OCI-LY3 (cell line): ENCODE data around the gene XRCC5.
A peak's percentile ranks its signal among the peaks of the same experiment; 100 is the strongest.

Source experiments
- H2AFZ ChIP-seq: fragments of 200-600, 300-600 bp; shearing (Covaris generic); 2 replicates; pipeline ENCODE4 v1.6.0; 2014; ENCODE audit warnings: antibody characterized with exemption, low read depth, low read length
- H3K27ac ChIP-seq: fragments of 200-600, 300-600 bp; sonication (generic); 2 replicates; pipeline ENCODE4 v1.5.1; 2014; ENCODE audit warnings: mild to moderate bottlenecking, low read length, moderate library complexity, mixed read lengths
- H3K27me3 ChIP-seq: fragments of 200-600, 300-600 bp; sonication (generic); 2 replicates; pipeline ENCODE4 v1.6.1; 2014; ENCODE audit warnings: low read depth, low read length, mixed read lengths
- H3K36me3 ChIP-seq: fragments of 200-600, 300-600 bp; sonication (generic); replicated peaks from 2 replicates; pipeline ENCODE3; 2014; ENCODE audit warnings: low read depth, low read length, mixed read lengths
- H3K4me1 ChIP-seq: fragments of 300-600, 200-600 bp; sonication (generic); 2 replicates; pipeline ENCODE4 v1.6.1; 2014; ENCODE audit warnings: low read length, mixed read lengths
- H3K4me2 ChIP-seq: fragments of 200-600, 300-600 bp; sonication (generic); 2 replicates; pipeline ENCODE4 v1.6.1; 2014; ENCODE audit warnings: low read length, mixed read lengths
- H3K4me3 ChIP-seq: fragments of 300-600, 200-600 bp; sonication (generic); 2 replicates; pipeline ENCODE4 v1.5.1; 2014; ENCODE audit warnings: antibody characterized with exemption, mild to moderate bottlenecking, low read length, moderate library complexity
- H3K79me2 ChIP-seq: fragments of 300-600, 200-600 bp; shearing (Covaris generic); 2 replicates; pipeline ENCODE4 v1.6.1; 2014; ENCODE audit warnings: mild to moderate bottlenecking, low read length, mixed read lengths
- H3K9ac ChIP-seq: fragments of 300-600, 200-600 bp; shearing (Covaris generic); 2 replicates; pipeline ENCODE4 v1.6.0; 2014; ENCODE audit warnings: mild to moderate bottlenecking, low read length, moderate library complexity
- H3K9me3 ChIP-seq: fragments of 200-600, 300-600 bp; shearing (Covaris generic); 2 replicates; pipeline ENCODE4 v1.6.1; 2014; ENCODE audit warnings: low read length, mixed read lengths; ENCODE audit not compliant: insufficient read depth
- H4K20me1 ChIP-seq: fragments of 200-600, 300-600 bp; sonication (generic); 2 replicates; pipeline ENCODE4 v1.6.1; 2016; ENCODE audit warnings: low read length, mixed read lengths; ENCODE audit not compliant: insufficient read depth
- EZH2phosphoT487 ChIP-seq: fragments of 200-600 bp; shearing (Covaris generic); IDR thresholded peaks from 2 replicates; pipeline ENCODE4 v1.6.1; 2018; ENCODE audit warnings: antibody characterized with exemption, mixed run types, low read depth
- TF ChIP-seq, protein P1 (sequence below): fragments of 200-600, 300-600 bp; sonication (generic); IDR thresholded peaks from 2 replicates; pipeline ENCODE4 v1.5.1; 2014; ENCODE audit warnings: antibody characterized with exemption, low read length, low read depth

Gene XRCC5

DNA sequence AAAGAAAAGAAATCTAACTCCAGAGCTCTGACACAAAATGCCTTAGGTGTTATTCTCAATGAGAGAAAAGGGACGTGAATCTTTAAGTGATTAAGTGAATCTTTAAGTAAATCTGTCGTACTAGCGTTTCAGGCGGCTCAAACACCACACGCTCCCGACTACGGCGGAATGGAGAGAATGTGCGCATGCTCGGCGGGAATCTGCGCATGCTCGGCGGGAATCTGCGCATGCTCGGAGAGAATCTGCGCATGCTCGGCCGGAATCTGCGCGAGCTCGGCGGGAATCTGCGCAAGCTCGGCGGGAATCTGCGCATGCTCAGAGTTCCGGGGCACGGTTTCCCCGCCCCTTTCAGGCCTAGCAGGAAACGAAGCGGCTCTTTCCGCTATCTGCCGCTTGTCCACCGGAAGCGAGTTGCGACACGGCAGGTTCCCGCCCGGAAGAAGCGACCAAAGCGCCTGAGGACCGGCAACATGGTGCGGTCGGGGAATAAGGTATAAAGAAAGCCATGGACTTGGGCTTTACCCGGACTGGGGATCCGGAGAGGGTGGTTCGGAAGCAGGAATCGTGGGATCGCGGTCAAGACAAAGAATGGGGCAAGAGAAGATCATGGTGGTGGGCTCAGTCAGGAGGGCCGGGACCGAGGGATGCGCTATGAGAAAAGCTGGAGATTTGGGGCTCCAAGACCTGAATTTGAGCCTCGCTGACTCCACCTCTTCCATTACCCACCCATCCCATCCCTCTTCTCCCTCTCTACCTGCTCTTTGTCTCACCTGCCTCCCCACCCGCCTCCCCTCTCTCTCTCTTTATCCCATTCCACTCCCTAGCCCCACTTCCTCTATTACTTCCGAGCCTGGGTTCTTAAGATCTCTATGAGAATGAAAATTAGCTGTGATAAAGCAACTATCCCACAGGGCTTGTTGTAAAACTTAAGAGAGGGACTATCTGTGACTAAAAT, at the start of gene XRCC5:
Gene XRCC5, plus strand, starts transcription at position 382 of the 955 bp plus-strand sequence. Its CDS starts 89 bp downstream, at position 471.
- Histone ChIP-seq H3K27me3 (no peaks in the 10 kb centered on the region), H3K9me3 (no peaks in the 10 kb centered on the region), H3K79me2 (peaks cover 44% of the 10 kb centered on the region), H3K9ac (peak within 1 kb of the TSS; percentile 98), H3K27ac (peak within 1 kb of the TSS; percentile 74), H2AFZ (no peak within 1 kb of the TSS), H3K4me3 (peak within 1 kb of the TSS; percentile 96), H3K36me3 (peaks cover 32% of the 10 kb centered on the region), H3K4me2 (peak within 1 kb of the TSS; percentile 87), H3K4me1 (peaks cover 45% of the 10 kb centered on the region), H4K20me1 (peaks cover 10% of the 10 kb centered on the region; the same call in 1 of the 2 replicates)
- TF ChIP-seq EZH2phosphoT487, result no peak
- TF ChIP-seq, protein P1, sequence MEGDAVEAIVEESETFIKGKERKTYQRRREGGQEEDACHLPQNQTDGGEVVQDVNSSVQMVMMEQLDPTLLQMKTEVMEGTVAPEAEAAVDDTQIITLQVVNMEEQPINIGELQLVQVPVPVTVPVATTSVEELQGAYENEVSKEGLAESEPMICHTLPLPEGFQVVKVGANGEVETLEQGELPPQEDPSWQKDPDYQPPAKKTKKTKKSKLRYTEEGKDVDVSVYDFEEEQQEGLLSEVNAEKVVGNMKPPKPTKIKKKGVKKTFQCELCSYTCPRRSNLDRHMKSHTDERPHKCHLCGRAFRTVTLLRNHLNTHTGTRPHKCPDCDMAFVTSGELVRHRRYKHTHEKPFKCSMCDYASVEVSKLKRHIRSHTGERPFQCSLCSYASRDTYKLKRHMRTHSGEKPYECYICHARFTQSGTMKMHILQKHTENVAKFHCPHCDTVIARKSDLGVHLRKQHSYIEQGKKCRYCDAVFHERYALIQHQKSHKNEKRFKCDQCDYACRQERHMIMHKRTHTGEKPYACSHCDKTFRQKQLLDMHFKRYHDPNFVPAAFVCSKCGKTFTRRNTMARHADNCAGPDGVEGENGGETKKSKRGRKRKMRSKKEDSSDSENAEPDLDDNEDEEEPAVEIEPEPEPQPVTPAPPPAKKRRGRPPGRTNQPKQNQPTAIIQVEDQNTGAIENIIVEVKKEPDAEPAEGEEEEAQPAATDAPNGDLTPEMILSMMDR, result no peak

DNA sequence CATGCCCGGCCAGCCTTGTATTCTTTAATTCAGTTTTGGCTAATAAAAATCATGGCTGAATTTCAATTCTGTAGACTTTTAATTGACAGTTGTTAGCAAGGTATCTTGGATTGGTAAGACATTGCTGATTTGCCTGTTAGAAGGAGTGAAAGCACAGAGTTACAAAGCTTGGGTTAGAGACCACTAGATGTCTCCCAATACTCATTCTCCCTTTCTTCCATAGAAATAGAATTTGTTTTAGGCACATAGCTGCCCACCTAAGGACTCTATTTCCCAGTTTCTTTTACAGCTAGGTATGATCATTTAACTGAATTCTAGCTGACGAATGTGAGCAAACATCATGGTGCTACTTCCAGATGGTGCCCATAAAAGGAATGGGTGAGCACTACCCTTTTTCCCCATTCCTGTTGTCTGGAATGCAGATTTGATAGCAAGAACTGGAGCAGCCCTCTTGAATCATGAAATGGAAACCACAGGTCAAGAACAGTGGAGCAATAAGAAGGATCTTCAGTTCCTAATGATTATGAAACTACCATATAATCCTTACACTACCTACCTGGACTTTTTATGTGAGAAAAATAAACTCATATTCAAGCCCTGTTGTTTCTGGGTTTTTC, 45.0 kb upstream of the XRCC5 start:
- no peaks in the 10 kb centered on the region for H4K20me1 ChIP-seq
- H3K36me3 ChIP-seq, result peaks cover 18% of the 10 kb centered on the region

DNA sequence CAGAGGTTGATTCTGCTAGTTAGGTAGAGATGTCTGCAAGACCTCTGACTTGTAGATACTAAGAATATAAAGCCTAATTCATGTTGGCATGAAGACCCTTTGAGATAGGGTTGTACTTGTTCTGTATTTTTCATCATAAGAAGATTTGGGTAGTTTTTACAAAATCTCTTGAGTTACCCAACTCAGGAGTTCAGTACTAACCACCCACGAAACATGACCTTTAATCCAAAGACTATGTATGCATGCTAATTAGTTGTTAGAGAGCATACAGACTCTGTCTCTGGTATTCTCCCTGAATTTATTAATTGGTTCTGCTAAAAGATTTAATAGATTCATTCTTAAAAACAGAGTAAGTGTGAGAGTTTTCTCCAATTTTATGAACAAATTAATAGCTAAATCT, 44.5 kb upstream of the XRCC5 start:
- no peaks in the 10 kb centered on the region for H3K27me3 ChIP-seq
- H3K36me3 ChIP-seq, result peaks cover 13% of the 10 kb centered on the region
- H3K4me1 ChIP-seq, result peaks cover 7% of the 10 kb centered on the region
- H2AFZ ChIP-seq, result no peak overlapping the region
- H3K9me3 ChIP-seq, result no peaks in the 10 kb centered on the region
- H3K27ac ChIP-seq, result no peak overlapping the region
- H4K20me1 ChIP-seq, result no peaks in the 10 kb centered on the region
- H3K4me2 ChIP-seq, result no peak overlapping the region
- no peak overlapping the region for H3K9ac ChIP-seq
- no peaks in the 10 kb centered on the region for H3K79me2 ChIP-seq
- TF ChIP-seq EZH2phosphoT487, result no peak
- TF ChIP-seq, protein P1, result no peak
- no peak overlapping the region for H3K4me3 ChIP-seq

More for the DNA sequence above, 45.0 kb upstream of the XRCC5 start:
- no peak for TF ChIP-seq EZH2phosphoT487
- TF ChIP-seq, protein P1, result peak; percentile 24
- Histone ChIP-seq H3K9ac (no peak overlapping the region), H3K9me3 (no peaks in the 10 kb centered on the region), H2AFZ (no peak overlapping the region), H3K79me2 (no peaks in the 10 kb centered on the region), H3K4me2 (no peak overlapping the region), H3K27me3 (no peaks in the 10 kb centered on the region), H3K4me1 (peaks cover 7% of the 10 kb centered on the region), H3K27ac (no peak overlapping the region), H3K4me3 (no peak overlapping the region)

DNA sequence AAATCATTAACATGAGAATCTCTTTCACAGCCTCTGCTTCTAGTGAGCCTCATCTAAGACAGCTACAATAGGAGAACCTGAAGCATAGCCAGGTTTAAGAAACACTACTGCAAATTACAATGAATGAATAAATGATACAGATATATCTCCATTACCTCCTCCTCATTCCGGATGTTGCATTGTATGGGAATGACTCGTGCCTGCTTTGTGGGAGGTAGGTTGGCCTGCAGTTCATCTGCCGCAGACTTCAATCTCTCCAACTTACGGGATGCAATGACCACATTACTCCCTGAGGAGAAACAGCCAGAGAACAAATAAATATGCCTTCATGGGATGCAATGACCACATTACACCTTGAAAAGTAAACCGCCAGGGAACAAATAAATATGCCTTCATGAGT, 42.9 kb upstream of the XRCC5 start:
- peaks cover 7% of the 10 kb centered on the region for H3K4me1 ChIP-seq
- peaks cover 12% of the 10 kb centered on the region for H3K36me3 ChIP-seq
- no peaks in the 10 kb centered on the region for H3K27me3 ChIP-seq
- no peak overlapping the region for H3K27ac ChIP-seq
- no peaks in the 10 kb centered on the region for H3K79me2 ChIP-seq
- H3K9ac ChIP-seq, result no peak overlapping the region
- H3K4me2 ChIP-seq, result no peak overlapping the region
- H2AFZ ChIP-seq, result no peak overlapping the region
- H3K4me3 ChIP-seq, result no peak overlapping the region
- no peaks in the 10 kb centered on the region for H4K20me1 ChIP-seq
- H3K9me3 ChIP-seq, result no peaks in the 10 kb centered on the region
- TF ChIP-seq EZH2phosphoT487, result no peak
- TF ChIP-seq, protein P1, result no peak
